GM19238 (cell line): Measurements from ENCODE around the gene PALB2.
A peak's percentile ranks its signal among the peaks of the same experiment; 100 is the strongest.
"Not testable (repeated sequence)": the region's sequence is repeated elsewhere in the genome, so short reads cannot be mapped to it uniquely, and the experiment has no call there.

Experiments used
- DNase-seq: peaks from one replicate; pipeline ENCODE4 v3.0.0; 2011; ENCODE audit warnings: low spot score; ENCODE audit not compliant: insufficient read length

Gene PALB2

DNA sequence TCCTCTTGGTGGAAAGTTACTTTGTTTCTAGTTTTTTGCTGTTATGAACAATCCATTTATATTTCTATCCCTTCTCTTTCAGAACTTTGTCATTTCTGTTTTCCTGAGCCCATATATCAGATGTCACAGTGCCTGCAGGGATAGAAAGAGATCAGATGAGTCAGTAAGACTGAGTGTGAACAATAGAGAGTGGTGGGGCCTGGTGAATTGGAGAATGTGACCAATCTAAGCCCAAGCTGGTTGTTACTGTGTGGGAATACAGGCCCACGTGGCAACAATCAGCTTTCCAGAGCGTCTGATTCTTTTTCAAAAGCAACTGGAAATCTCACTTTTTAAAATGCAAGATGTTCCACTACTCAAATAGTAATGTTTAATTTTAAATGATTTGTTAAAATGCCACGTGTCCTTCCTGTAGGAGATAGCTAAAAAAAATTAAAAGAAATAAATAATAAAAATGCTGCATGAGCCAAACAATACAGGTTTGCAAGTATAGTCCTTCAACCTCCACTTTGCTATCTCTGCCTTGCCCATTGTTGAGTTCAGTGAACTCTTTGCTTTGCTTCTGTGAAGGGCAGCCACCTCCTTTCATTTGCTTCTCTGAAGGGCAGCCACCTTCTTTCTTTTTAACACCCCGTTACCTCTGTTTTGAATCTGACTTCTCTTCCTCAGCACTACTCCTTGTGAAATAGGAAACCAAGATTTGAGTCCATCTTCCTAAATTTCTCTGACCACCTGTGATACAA, 9.7 kb upstream of the PALB2 start:
- DNase-seq: no peak

DNA sequence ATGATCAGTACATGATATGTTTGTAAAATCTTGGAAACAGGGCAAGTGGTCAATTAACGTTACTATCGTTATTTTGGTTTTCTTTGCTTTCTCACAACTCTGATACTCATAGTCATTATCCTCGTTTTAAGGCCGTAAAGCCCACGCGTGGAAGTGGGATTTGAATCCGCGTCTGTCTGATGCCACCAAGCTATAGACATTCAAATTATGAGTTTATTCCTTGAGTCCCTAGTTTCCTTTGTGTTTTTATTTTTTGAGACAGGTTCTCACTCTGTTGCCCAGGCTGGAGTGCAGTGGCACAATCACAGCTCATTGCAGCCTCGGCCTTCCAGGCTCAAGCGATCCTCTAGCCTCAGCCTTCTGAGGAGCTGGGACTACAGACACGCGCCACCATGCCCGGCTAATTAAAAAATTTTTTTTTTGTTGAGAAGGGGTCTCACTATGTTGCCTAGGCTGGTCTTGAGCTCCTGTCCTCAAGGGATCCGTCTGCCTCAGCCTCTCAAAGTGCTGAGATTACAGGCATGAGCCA, 1.2 kb upstream of the PALB2 start:
- DNase-seq: no peak

GRCh38 chr16:23640615-23640930, 537 bp downstream of the PALB2 start:
- no peak for DNase-seq

DNA sequence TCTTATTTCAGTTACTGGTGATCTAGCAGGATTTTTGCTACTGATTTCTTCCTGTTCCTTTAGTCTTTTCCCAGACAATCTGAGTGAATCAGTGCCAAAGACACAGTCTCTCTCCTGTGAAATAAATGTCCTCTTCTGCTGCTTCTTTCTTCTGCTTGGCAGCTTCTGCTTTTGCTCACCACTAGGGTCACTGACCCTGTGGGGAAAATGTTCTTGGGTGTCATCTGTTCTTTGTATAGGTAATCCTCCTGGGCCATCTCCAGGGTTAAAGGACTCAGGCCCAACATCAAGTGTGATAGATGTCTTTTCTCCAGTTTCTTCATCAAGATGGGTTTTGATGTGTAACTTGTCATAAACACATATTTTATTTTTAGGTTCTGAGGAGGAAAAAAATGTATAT, 5.2 kb downstream of the PALB2 start:
- DNase-seq: no peak

GRCh38 chr16:23634461-23635036, 6.6 kb downstream of the PALB2 start:
- no peak for DNase-seq

DNA sequence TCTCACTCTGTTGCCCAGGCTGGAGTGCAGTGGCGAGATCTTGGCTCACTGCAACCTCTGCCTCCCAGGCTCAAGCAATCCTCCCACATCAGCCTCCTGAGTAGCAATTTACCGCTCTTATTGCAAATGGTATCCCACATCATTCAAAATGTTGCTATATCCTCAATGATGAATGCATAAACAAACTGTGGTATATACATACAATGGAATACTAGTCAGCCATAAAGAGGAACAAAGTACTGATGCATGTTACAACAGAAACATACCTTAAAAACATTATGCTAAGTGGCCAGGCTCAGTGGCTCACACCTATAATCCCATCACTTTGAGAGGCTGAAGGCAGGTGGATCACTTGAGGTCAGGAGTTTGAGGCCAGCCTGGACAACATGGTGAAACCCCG, 9.2 kb downstream of the PALB2 start:
- not testable (repeated sequence) for DNase-seq

DNA sequence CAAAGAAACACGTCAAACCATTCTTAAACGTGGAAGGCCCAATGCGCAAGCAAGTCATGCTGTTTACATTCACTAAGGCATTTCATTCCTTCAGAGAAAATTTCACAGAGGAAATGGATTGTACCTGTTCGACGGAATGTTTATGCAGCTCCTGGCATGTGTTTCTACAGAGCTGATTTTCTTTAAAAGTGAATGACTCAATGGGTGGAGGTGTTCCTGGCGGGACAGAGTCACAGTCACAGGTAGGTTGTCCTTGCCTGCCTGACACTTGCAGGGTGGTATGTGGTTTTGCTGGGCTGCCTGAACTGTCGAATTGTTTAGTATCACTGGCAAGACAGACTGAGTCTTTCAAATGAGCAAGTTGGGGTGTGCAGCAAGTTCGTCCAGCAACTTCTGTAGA, 11.6 kb downstream of the PALB2 start:
- DNase-seq: no peak

GRCh38 chr16:23624092-23624491, 17.0 kb downstream of the PALB2 start:
- no peak for DNase-seq

GRCh38 chr16:23615805-23616204, 25.3 kb downstream of the PALB2 start:
- DNase-seq: no peak

GRCh38 chr16:23611936-23612335, 29.2 kb downstream of the PALB2 start:
- DNase-seq: no peak

DNA sequence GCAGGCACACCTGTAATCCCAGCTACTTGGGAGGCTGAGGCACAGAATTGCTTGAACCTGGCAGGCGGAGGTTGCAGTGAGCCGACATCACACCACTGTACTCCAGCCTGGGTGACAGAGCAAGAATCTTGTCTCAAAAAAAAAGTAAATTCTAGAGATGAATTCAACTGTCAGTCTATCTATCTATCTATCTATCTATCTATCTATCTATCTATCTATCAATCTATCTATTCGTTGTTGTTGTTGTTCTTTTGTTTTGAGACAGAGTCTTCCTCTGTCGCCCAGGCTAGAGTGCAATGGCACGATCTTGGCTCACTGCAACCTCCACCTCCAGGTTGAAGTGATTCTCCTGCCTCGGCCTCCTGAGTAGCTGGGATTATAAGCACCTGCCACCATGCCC, 30.2 kb downstream of the PALB2 start:
- DNase-seq: not testable (repeated sequence)

DNA sequence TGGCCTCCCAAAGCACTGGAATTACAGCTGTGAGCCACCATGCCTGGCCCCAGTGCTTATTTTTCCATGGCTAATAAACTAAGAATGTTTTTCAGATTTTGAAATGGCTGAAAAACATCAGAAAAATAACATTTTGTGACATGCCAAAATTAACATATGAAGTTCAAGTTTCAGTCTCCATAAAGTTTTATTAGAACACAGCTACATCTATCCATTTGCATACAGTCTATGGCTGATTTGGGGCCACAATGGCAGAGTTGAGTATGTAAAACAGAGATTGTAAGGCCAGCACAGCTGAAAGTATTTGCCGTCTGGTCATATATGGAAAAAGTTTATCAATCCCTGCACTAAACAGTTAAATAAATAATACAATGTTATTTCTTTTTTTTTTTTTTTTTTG, 31.2 kb downstream of the PALB2 start:
- DNase-seq: no peak

DNA sequence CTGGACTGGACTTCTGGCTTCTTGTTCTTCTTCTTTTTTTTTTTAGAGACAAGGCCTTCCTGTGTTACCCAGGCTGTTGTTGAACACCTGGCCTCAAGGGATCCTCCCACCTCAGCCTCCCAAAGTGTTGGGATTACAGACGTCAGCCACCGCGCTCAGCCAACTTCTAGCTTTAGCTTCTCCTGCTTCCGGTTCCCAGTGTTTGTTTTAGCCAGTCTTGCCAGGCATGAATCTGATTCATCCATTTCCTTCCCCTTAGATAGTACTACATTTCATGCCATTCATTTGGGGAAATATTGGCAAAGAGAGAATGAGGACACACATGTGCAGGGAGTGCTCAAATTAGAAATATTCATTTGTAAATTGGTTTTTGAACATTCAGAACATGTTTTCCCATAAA, 32.9 kb downstream of the PALB2 start:
- no peak for DNase-seq

DNA sequence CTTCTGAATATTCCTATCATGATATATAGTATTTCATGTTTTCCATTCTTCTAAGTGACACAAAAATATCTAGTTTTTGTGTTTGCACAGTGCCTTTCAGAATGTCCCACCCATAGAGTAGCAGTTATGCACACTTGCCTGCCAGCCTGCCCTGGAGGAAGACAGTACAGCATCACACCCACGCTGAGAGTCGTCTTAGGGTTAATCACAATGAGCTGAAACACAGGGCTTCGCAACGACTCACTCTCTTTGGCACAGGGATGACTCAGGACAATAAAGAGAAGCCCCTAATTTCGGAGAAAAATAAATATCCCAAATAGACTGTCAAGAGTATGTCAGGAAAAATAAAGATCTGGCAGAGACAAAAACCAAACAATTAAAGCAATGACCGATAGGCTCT, 33.4 kb downstream of the PALB2 start:
- DNase-seq: no peak

GRCh38 chr16:23597003-23597756, 43.9 kb downstream of the PALB2 start:
- no peak for DNase-seq

DNA sequence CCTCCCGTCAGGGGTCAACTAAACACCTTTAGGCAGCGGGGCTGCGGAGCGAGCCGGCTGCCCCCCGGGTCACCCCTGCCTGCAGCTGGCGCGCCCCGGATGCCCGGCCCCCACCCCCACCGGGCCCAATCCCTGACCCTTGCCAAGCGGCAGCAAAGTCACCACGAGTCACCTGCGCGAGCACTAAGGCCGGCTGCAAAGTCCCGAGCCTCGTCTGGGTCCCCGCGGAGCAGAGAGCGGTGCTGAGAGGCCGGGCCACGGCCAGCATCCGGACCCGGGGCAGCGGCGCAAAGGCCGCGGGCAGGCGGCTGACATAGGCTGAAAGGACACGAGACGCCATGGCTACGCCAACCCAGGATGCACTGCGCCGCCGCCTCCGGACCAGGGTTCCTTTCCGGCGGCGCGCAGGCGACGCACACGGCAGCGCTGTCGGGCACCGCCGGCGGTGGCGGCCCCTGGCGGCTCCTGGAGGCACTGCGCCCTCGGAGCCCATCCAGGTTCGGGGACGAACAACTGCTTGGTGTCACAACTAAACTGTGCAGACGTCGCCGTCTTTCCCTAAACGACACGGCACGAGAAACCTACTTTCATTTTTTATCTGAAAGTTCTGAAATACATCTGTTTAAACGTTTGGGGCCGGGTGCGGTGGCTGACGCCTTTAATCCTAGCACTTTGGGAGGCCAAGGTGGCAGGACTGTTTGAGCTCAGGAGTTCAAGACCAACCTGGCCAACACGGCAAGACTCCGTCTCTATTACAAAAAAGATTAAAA, 45.0 kb downstream of the PALB2 start, which contains the start of gene NDUFAB1:
Gene NDUFAB1, minus strand, starts transcription at position 366 of the 770 bp plus-strand sequence. Its CDS starts 26 bp downstream, at position 340.
- DNase-seq: peak; percentile 91

GRCh38 chr16:23595246-23595950, 45.7 kb downstream of the PALB2 start:
- no peak for DNase-seq

GRCh38 chr16:23594186-23594585, 46.9 kb downstream of the PALB2 start:
- no peak for DNase-seq

- DNase-seq: no peak
Measured at GRCh38 chr16:23590181-23590580, 50.9 kb downstream of the PALB2 start.

DNA sequence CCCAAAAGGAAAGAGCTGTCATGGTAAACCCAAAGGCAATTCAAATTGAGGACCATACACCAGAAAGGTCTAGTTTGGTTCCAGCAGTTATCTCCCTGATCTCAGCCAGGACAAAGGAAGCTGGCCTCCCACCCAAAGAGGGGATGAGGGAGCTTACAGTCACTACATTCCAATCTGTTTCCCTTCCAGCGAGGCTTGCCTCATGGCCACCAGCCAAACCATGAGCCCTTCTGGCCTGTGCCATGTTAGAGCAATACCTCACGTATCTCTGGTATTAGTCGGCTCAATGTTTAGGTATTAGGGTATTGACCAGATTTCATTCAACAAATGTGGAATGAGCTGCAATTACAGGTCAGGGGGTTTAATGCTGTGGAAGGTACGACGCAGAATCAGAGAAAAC, 53.4 kb downstream of the PALB2 start:
- DNase-seq: no peak
